K562 (cell line): Measurements from ENCODE around the gene SNRNP48. TPM values are rescaled to one million over a fixed set of nuclear protein-coding genes. Genes with fewer than 3 reads are reported as not detected.

Source experiments
- ATF3 ChIP-seq, 2 experiments: fragments of 450-650 bp in 1 of 2; sonication (generic) in 1 of 2; formaldehyde crosslinking in 1 of 2; IDR thresholded peaks in 1 of 2; conservative IDR thresholded peaks in 1 of 2; 2 replicates each; pipeline versions ENCODE4 v1.6.1 to v1.8.1; 2016 to 2023; ENCODE audit warnings: mild to moderate bottlenecking in 2 of 2, moderate library complexity in 2 of 2, inconsistent platforms in 1 of 2, missing genetic modification reagents in 1 of 2
- CTBP1 ChIP-seq: fragments of 450-650 bp; IDR thresholded peaks from 2 replicates; pipeline ENCODE4 v1.6.1; 2016; ENCODE audit warnings: borderline replicate concordance
- CTCF ChIP-seq, 3 experiments: IDR thresholded peaks in 2 of 3; conservative IDR thresholded peaks in 1 of 3; 2 replicates each; pipeline ENCODE4 v1.5.1; 2011 to 2012; ENCODE audit warnings: low read length in 3 of 3, mild to moderate bottlenecking in 3 of 3, control low read depth in 2 of 3, improper control_type of control experiment in 1 of 3, inconsistent platforms in 1 of 3, low read depth in 1 of 3, mixed read lengths in 1 of 3, moderate library complexity in 1 of 3; ENCODE audit not compliant: insufficient read depth in 2 of 3
- ILK ChIP-seq: fragments of 450-650 bp; IDR thresholded peaks from 2 replicates; pipeline ENCODE4 v1.6.1; 2016; ENCODE audit warnings: missing genetic modification characterization, low read depth, mild to moderate bottlenecking, missing compliant biosample characterization, moderate library complexity, borderline replicate concordance
- KLF10 ChIP-seq: fragments of 250-450 bp; sonication (Bioruptor Pico); IDR thresholded peaks from 2 replicates; pipeline ENCODE4 v1.6.1; 2021; ENCODE audit warnings: matching md5 sums
- PHTF2 ChIP-seq: fragments of 250-450 bp; sonication (Bioruptor Pico); IDR thresholded peaks from 2 replicates; pipeline ENCODE4 v1.5.0; 2021; ENCODE audit warnings: mild to moderate bottlenecking
- PREB ChIP-seq: sonication (generic); formaldehyde crosslinking; IDR thresholded peaks from 2 replicates; pipeline ENCODE4 v1.8.1; 2023; ENCODE audit warnings: mild to moderate bottlenecking, missing genetic modification reagents
- ZNF224 ChIP-seq: sonication (generic); formaldehyde crosslinking; IDR thresholded peaks from 2 replicates; pipeline ENCODE4 v1.8.0; 2022; ENCODE audit warnings: mild to moderate bottlenecking, missing genetic modification reagents
- ZNF263 ChIP-seq: sonication (generic); formaldehyde crosslinking; IDR thresholded peaks from 2 replicates; pipeline ENCODE4 v1.8.0; 2022; ENCODE audit warnings: mild to moderate bottlenecking, missing genetic modification reagents, borderline replicate concordance
- ZNF436 ChIP-seq: fragments of 250-450, 450-650 bp; sonication (Bioruptor Pico); formaldehyde crosslinking; IDR thresholded peaks from 2 replicates; pipeline ENCODE4 v1.7.0; 2020; ENCODE audit warnings: mild to moderate bottlenecking
- ZNF766 ChIP-seq: fragments of 200-800 bp; sonication (Bioruptor generic); conservative IDR thresholded peaks from 2 replicates; pipeline ENCODE4 v1.6.1; 2016; ENCODE audit warnings: missing genetic modification characterization, missing compliant biosample characterization
- polyA plus RNA-seq, 8 experiments: library from polyadenylated mRNA; depleted of rRNA in 4 of 8; stranded (reverse) in 5 of 8; unstranded in 3 of 8; fragments of >200 nt; fragmentation: Nextera tagmentation in 2 of 8; fragmentation: Illumina TruSeq in 1 of 8; extraction: Ambion mirVana in 2 of 8; extraction: Trizol in 1 of 8; gene quantifications; 2 replicates each; pipeline versions ENCODE4 v1.2.1 to v1.2.3, GENCODE V29; 2011 to 2014; ENCODE audit warnings: inconsistent platforms in 1 of 8, missing spikeins in 1 of 8
- total RNA-seq, 7 experiments: library from RNA; depleted of rRNA in 6 of 7; stranded (reverse); fragments of >200 nt in 6 of 7; fragmentation: Illumina TruSeq in 2 of 7; extraction: Trizol in 2 of 7; gene quantifications; 2 replicates each; pipeline versions ENCODE4 v1.2.1 to v1.2.3, GENCODE V29; 2011 to 2021; ENCODE audit warnings: low replicate concordance in 1 of 7
- TF ChIP-seq, protein P1 (sequence below): fragments of 250-450 bp; sonication (Bioruptor Pico); IDR thresholded peaks from 2 replicates; pipeline ENCODE4 v1.5.0; 2021

Gene SNRNP48
- total and polyA plus RNA-seq, 9 of the 15 experiments (the other 6 are each of a cell fraction or from before 2014, with no cell fraction given), result 6.2 to 32.9 (median 18.6) TPM

- TF ChIP-seq ATF3 (IDR thresholded peaks at IDR 0.05), result no peak
- no peak for TF ChIP-seq ATF3 (CRISPR knock-in tag; conservative IDR thresholded peaks at IDR 0.05)
- TF ChIP-seq CTCF (IDR thresholded peaks at IDR 0.05 in 2 of 3, conservative IDR thresholded peaks at IDR 0.05 in 1 of 3; ENCODE audit: insufficient read depth in 2 of 3, low read depth in 1 of 3, low read length in 3 of 3), result peak in 2 of 3 experiments; percentile 15 to 21; a peak in 2 of 6 replicates
- no peak for TF ChIP-seq ZNF224
- TF ChIP-seq CTBP1, result no peak
- no peak for TF ChIP-seq PREB (CRISPR knock-in tag)
- no peak for TF ChIP-seq PHTF2 (CRISPR knock-in tag)
- no peak for TF ChIP-seq ZNF766 (CRISPR knock-in tag)
- no peak for TF ChIP-seq ZNF263
- no peak for TF ChIP-seq ZNF436 (CRISPR knock-in tag)
- TF ChIP-seq, protein P1, sequence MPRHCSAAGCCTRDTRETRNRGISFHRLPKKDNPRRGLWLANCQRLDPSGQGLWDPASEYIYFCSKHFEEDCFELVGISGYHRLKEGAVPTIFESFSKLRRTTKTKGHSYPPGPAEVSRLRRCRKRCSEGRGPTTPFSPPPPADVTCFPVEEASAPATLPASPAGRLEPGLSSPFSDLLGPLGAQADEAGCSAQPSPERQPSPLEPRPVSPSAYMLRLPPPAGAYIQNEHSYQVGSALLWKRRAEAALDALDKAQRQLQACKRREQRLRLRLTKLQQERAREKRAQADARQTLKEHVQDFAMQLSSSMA (CRISPR knock-in tag), result no peak
- TF ChIP-seq KLF10 (CRISPR knock-in tag), result no peak
- TF ChIP-seq ILK (tag), result no peak
- TF ChIP-seq, all 486 proteins: peak for 2
These were observed 23.3 kb upstream of the SNRNP48 start (continued) for GRCh38 chr6:7566617-7567173.
